HCT116 (cell line): ENCODE measurements around the gene CAP2. TPM values are rescaled to one million over a fixed set of nuclear protein-coding genes. Genes with fewer than 3 reads are reported as not detected.
"Not testable (repeated sequence)": the region's sequence is repeated elsewhere in the genome, so short reads cannot be mapped to it uniquely, and the experiment has no call there.

Source experiments
- ATAC-seq: fragments of 200-7000 bp; cut with Tn5 transposase; 2 replicates; pipeline ENCODE4 v1.9.1; 2020; ENCODE audit warnings: mild to moderate bottlenecking, moderate library complexity
- BruUV-seq: library from RNA; stranded (reverse); fragments of 400-500 nt; replicated peaks from 2 replicates; lab custom pipeline; 2021; lab: Mats Ljungman, UMichigan
- CTCF ChIA-PET: fragments of 300-600 bp; sonication (Branson Sonifier 250); formaldehyde crosslinking; loops from one replicate; lab custom pipeline; 2021; ENCODE audit warnings: antibody characterized with exemption; lab: Charles Lee
- POLR2A ChIA-PET: fragments of 300-600, 350-600 bp; sonication (Branson Sonifier 250); formaldehyde crosslinking; loops from one replicate; lab custom pipeline; 2021; ENCODE audit warnings: antibody characterized with exemption; lab: Charles Lee
- RAD21 ChIA-PET, 2 experiments: fragments of 300-600 bp; sonication (Branson Sonifier 250); formaldehyde crosslinking; loops; one replicate each; lab custom pipeline; 2023; ENCODE audit warnings: low total read pairs in 2 of 2; ENCODE audit not compliant: uncharacterized antibody in 2 of 2, unreplicated experiment in 2 of 2, low non-redundant PET in 1 of 2; lab: Charles Lee
- DNase-seq: peaks from one replicate; pipeline ENCODE4 v3.0.0-alpha.2; 2010; ENCODE audit warnings: low read depth, low spot score
- H2AFZ ChIP-seq: fragments of 200-600 bp; shearing (Covaris generic), sonication (generic); 2 replicates; pipeline ENCODE4 v1.6.1; 2017; ENCODE audit warnings: low read depth, mixed run types, mixed read lengths, antibody characterized with exemption, low read length; ENCODE audit not compliant: poor library complexity, severe bottlenecking
- H3K27ac ChIP-seq: 2 replicates; pipeline ENCODE4 v1.5.1; 2012; ENCODE audit warnings: low read depth, low read length
- H3K27me3 ChIP-seq: fragments of 200-600 bp; sonication (generic); 2 replicates; pipeline ENCODE4 v1.6.1; 2016; ENCODE audit warnings: mixed run types, low read length, mixed read lengths; ENCODE audit not compliant: insufficient read depth
- H3K36me3 ChIP-seq, 2 experiments: fragments of 200-500 bp in 1 of 2; fragments of 200-600 bp in 1 of 2; sonication (Bioruptor generic) in 1 of 2; sonication (generic) in 1 of 2; 2 replicates each; pipeline versions ENCODE4 v1.5.1 to v1.6.1; 2014 to 2016; ENCODE audit warnings: low read length in 2 of 2, inconsistent platforms in 1 of 2, mixed read lengths in 1 of 2, mixed run types in 1 of 2; ENCODE audit not compliant: insufficient read depth in 2 of 2, control insufficient read depth in 1 of 2
- H3K4me1 ChIP-seq, 2 experiments: fragments of 200-600 bp in 1 of 2; sonication (generic) in 1 of 2; 2 replicates each; pipeline versions ENCODE4 v1.5.1 to v1.6.1; 2012 to 2017; ENCODE audit warnings: low read length in 2 of 2, inconsistent platforms in 1 of 2, mild to moderate bottlenecking in 1 of 2, mixed read lengths in 1 of 2, mixed run types in 1 of 2, moderate library complexity in 1 of 2; ENCODE audit not compliant: insufficient read depth in 2 of 2, control insufficient read depth in 1 of 2
- H3K4me2 ChIP-seq: fragments of 200-600 bp; sonication (generic); 2 replicates; pipeline ENCODE4 v1.6.1; 2017; ENCODE audit warnings: mixed run types, low read length, mixed read lengths
- H3K4me3 ChIP-seq, 2 experiments: fragments of 200-600 bp in 1 of 2; sonication (generic) in 1 of 2; replicated peaks in 1 of 2; 2 replicates each; pipeline ENCODE4 v1.5.1; 2011 to 2016; ENCODE audit warnings: low read length in 2 of 2, control low read depth in 1 of 2, low read depth in 1 of 2, mild to moderate bottlenecking in 1 of 2, mixed read lengths in 1 of 2, mixed run types in 1 of 2
- H3K79me2 ChIP-seq: fragments of 200-600 bp; sonication (generic); 2 replicates; pipeline ENCODE4 v1.6.1; 2017; ENCODE audit warnings: mild to moderate bottlenecking, mixed run types, low read length, moderate library complexity, mixed read lengths; ENCODE audit not compliant: insufficient read depth
- H3K9ac ChIP-seq: fragments of 200-600 bp; sonication (generic); 2 replicates; pipeline ENCODE4 v1.6.1; 2016; ENCODE audit warnings: low read length, mixed read lengths
- H3K9me2 ChIP-seq: fragments of 200-600 bp; sonication (generic), shearing (Covaris generic); 2 replicates; pipeline ENCODE4 v1.6.1; 2017; ENCODE audit warnings: mixed run types, mild to moderate bottlenecking, moderate library complexity; ENCODE audit not compliant: insufficient read depth
- H3K9me3 ChIP-seq, 2 experiments: fragments of 200-500 bp in 1 of 2; fragments of 200-600 bp in 1 of 2; sonication (Bioruptor generic) in 1 of 2; sonication (generic) in 1 of 2; 2 replicates each; pipeline ENCODE4 v1.6.1; 2014 to 2017; ENCODE audit warnings: low read length in 2 of 2, mixed read lengths in 2 of 2, inconsistent platforms in 1 of 2, low read depth in 1 of 2, mild to moderate bottlenecking in 1 of 2, mixed run types in 1 of 2, moderate library complexity in 1 of 2; ENCODE audit not compliant: control insufficient read depth in 1 of 2, insufficient read depth in 1 of 2
- H4K20me1 ChIP-seq: fragments of 200-600 bp; sonication (generic), shearing (Covaris generic); 2 replicates; pipeline ENCODE4 v1.6.1; 2017; ENCODE audit warnings: mixed run types, mild to moderate bottlenecking, moderate library complexity; ENCODE audit not compliant: insufficient read depth
- ATF3 ChIP-seq: IDR thresholded peaks from 2 replicates; pipeline ENCODE4 v1.6.1; 2012
- CBX3 ChIP-seq: IDR thresholded peaks from 2 replicates; pipeline ENCODE4 v1.6.1; 2012; ENCODE audit warnings: low read depth
- CEBPB ChIP-seq: IDR thresholded peaks from 2 replicates; pipeline ENCODE4 v1.6.1; 2012; ENCODE audit warnings: low read depth
- EGR1 ChIP-seq: IDR thresholded peaks from 2 replicates; pipeline ENCODE4 v1.6.1; 2012; ENCODE audit warnings: low read depth
- EZH2 ChIP-seq: fragments of 200-600 bp; sonication (generic); IDR thresholded peaks from 2 replicates; pipeline ENCODE4 v1.6.1; 2017; ENCODE audit warnings: antibody characterized with exemption, mixed run types
- JUND ChIP-seq: IDR thresholded peaks from 2 replicates; pipeline ENCODE4 v1.6.1; 2012
- SIN3A ChIP-seq: IDR thresholded peaks from 2 replicates; pipeline ENCODE4 v1.6.1; 2012; ENCODE audit warnings: low read depth
- SRF ChIP-seq: IDR thresholded peaks from 2 replicates; pipeline ENCODE4 v1.6.1; 2012; ENCODE audit warnings: low read depth
- TCF7L2 ChIP-seq: IDR thresholded peaks from 2 replicates; pipeline ENCODE4 v1.7.0; 2011; ENCODE audit warnings: borderline replicate concordance, inconsistent platforms; ENCODE audit not compliant: insufficient read depth, insufficient read length; ENCODE audit errors: extremely low read depth
- YY1 ChIP-seq: IDR thresholded peaks from 2 replicates; pipeline ENCODE4 v1.6.1; 2011; ENCODE audit warnings: low read length, low read depth, moderate library complexity, mild to moderate bottlenecking; ENCODE audit not compliant: insufficient replicate concordance; ENCODE audit errors: extremely low read depth
- ZNF274 ChIP-seq: fragments of 200-500 bp; sonication (Bioruptor generic); IDR thresholded peaks from 2 replicates; pipeline ENCODE4 v1.6.1; 2014; ENCODE audit warnings: mild to moderate bottlenecking, low read depth, low read length, inconsistent platforms
- intact Hi-C: fragments of 100-400 bp; cut with micrococcal nuclease; formaldehyde crosslinking; loops from 2 replicates; pipeline ENCODE4 v1.10.0; 2022
- total RNA-seq: library from RNA; stranded (reverse); gene quantifications from one replicate; pipeline ENCODE4 v1.2.1, GENCODE V29; 2021; ENCODE audit not compliant: unreplicated experiment
- TF ChIP-seq, protein P1 (sequence below): IDR thresholded peaks from 2 replicates; pipeline ENCODE4 v1.6.1; 2012
- TF ChIP-seq, protein P2 (sequence below): IDR thresholded peaks from 2 replicates; pipeline ENCODE4 v1.6.1; 2011; ENCODE audit warnings: mild to moderate bottlenecking, low read length, moderate library complexity; ENCODE audit not compliant: insufficient replicate concordance; ENCODE audit errors: extremely low read depth

The CAP2 gene
- total RNA-seq, 1 experiment from 2014 or later: 3.8 TPM

- H4K20me1 ChIP-seq, H2AFZ ChIP-seq, H3K4me1 ChIP-seq, BruUV-seq, H3K27me3 ChIP-seq, H3K9ac ChIP-seq, H3K27ac ChIP-seq, CTCF ChIA-PET, RAD21 ChIA-PET, POLR2A ChIA-PET, H3K4me2 ChIP-seq, H3K36me3 ChIP-seq, H3K4me3 ChIP-seq, DNase-seq, H3K79me2 ChIP-seq, intact Hi-C loops, H3K9me2 ChIP-seq, ATAC-seq, H3K9me3 ChIP-seq: not testable (repeated sequence)
Measured at GRCh38 chr6:17428595-17429120, 35.3 kb downstream of the CAP2 start.

DNA sequence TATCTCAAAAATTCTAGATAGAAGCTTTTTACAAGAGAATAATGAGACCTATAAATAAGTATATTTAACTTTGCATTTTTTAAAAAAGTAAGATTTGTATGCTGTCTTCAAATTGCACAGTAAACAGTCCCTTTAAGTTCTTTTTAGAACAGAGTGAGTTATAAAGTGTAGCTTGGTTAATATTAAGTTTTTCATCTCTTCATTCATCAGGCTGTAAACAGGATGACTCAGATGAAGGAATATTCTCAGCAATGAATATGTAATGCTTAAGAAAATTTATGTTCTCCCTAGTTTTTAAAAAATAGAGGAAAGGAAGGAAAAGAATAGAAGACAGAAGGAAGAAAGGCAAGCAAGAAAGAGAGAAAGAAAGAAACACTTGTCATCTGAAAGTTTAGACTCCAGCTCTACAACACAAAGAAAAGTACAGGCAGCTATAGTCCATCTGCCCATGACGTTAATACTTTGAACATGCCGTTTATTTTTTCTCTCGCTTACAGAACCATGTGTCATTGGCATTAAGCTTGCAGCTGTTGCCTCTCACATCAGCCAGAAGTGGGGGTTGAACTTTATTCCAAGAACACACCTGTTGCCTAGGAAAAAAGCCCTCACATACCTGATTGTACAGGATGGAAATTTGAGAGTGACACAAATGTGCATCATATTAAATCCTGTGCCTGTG lies 36.1 kb downstream of the CAP2 start:
- ChIA-PET POLR2A (no interaction called here), RAD21 (no interaction called here), CTCF (no interaction called here)
- H3K36me3 ChIP-seq: no peaks in the 10 kb centered on the region
- no peaks in the 10 kb centered on the region for H3K4me1 ChIP-seq
- H3K9me2 ChIP-seq: no peaks in the 10 kb centered on the region
- intact Hi-C loops: no loop called here
- DNase-seq (no peak), ATAC-seq (no peak)
- no peak overlapping the region for H3K9ac ChIP-seq
- no peak overlapping the region for H3K4me3 ChIP-seq
- H3K79me2 ChIP-seq: no peaks in the 10 kb centered on the region
- no peaks in the 10 kb centered on the region for H3K9me3 ChIP-seq
- no peak overlapping the region for H3K27ac ChIP-seq
- BruUV-seq: no TSS peak
- H3K4me2 ChIP-seq: no peak overlapping the region
- no peaks in the 10 kb centered on the region for H3K27me3 ChIP-seq
- no peak overlapping the region for H2AFZ ChIP-seq
- H4K20me1 ChIP-seq: no peaks in the 10 kb centered on the region
- TF ChIP-seq JUND: no peak
- no peak for TF ChIP-seq SIN3A
- TF ChIP-seq CEBPB: no peak
- no peak for TF ChIP-seq EZH2
- no peak for TF ChIP-seq TCF7L2
- TF ChIP-seq, protein P1, sequence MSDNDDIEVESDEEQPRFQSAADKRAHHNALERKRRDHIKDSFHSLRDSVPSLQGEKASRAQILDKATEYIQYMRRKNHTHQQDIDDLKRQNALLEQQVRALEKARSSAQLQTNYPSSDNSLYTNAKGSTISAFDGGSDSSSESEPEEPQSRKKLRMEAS: no peak
- TF ChIP-seq, protein P2, sequence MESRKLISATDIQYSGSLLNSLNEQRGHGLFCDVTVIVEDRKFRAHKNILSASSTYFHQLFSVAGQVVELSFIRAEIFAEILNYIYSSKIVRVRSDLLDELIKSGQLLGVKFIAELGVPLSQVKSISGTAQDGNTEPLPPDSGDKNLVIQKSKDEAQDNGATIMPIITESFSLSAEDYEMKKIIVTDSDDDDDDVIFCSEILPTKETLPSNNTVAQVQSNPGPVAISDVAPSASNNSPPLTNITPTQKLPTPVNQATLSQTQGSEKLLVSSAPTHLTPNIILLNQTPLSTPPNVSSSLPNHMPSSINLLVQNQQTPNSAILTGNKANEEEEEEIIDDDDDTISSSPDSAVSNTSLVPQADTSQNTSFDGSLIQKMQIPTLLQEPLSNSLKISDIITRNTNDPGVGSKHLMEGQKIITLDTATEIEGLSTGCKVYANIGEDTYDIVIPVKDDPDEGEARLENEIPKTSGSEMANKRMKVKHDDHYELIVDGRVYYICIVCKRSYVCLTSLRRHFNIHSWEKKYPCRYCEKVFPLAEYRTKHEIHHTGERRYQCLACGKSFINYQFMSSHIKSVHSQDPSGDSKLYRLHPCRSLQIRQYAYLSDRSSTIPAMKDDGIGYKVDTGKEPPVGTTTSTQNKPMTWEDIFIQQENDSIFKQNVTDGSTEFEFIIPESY: no peak
- TF ChIP-seq ATF3: no peak
- no peak for TF ChIP-seq CBX3
- no peak for TF ChIP-seq EGR1
- TF ChIP-seq ZNF274: no peak
- no peak for TF ChIP-seq SRF
- no peak for TF ChIP-seq YY1
